ENCODE measurements around the gene DOK1. TPM values are rescaled to one million over a fixed set of nuclear protein-coding genes. Genes with fewer than 3 reads are reported as not detected.
A peak's percentile ranks its signal among the peaks of the same experiment; 100 is the strongest.

The DOK1 gene
- polyA plus RNA-seq, 1 donor (not counting 4 experiments of a cell fraction or from before 2014, with no cell fraction given), result 0.97 TPM

- no peak overlapping the region for H3K4me2 ChIP-seq (ENCODE audit: control insufficient read depth, extremely low read depth, insufficient read depth, low read depth, low read length)
- H3K36me3 ChIP-seq (ENCODE audit: control insufficient read depth in 2 of 2, extremely low read depth in 1 of 2, insufficient read depth in 2 of 2, low read length in 2 of 2), result peaks cover 17 to 18% of the 10 kb centered on the region in 2 experiments
- no peak overlapping the region for H3K4me3 ChIP-seq (ENCODE audit: control insufficient read depth in 2 of 3, extremely low read depth in 1 of 3, insufficient read depth in 2 of 3, low read depth in 1 of 3, low read length in 3 of 3)
- no peak overlapping the region for H3K27ac ChIP-seq (ENCODE audit: control insufficient read depth, insufficient read depth, low read length)
- FAIRE-seq (no peak), DNase-seq (ENCODE audit: low read depth, low spot score) (no peak)
- no peaks in the 10 kb centered on the region for H3K27me3 ChIP-seq (ENCODE audit: control insufficient read depth, extremely low read depth, insufficient read depth, low read length)
- H3K9me1 ChIP-seq (ENCODE audit: control insufficient read depth, extremely low read depth, insufficient read depth, low read length), result no peaks in the 10 kb centered on the region
- H3K4me1 ChIP-seq (ENCODE audit: control insufficient read depth, extremely low read depth, insufficient read depth, low read length), result peaks cover 25% of the 10 kb centered on the region
- H2AFZ ChIP-seq (ENCODE audit: control insufficient read depth, low read length), result no peak overlapping the region
- no peak overlapping the region for H3K9ac ChIP-seq (ENCODE audit: control insufficient read depth, extremely low read depth, insufficient read depth, low read length)
- H3K79me2 ChIP-seq (ENCODE audit: control insufficient read depth, insufficient read depth, low read length), result peaks cover 31% of the 10 kb centered on the region
- no peaks in the 10 kb centered on the region for H3K9me3 ChIP-seq (ENCODE audit: control insufficient read depth, low read depth, low read length)
- dilution Hi-C loops (cut with MboI; ENCODE audit: extremely low pct_ligation_motif_present, low sequenced_read_pairs), result no loop called here
- TF ChIP-seq CTCF (optimal IDR thresholded peaks at IDR 0.05 in 1 of 3, IDR thresholded peaks at IDR 0.05 in 1 of 3, conservative IDR thresholded peaks at IDR 0.05 in 1 of 3; ENCODE audit: extremely low read depth in 1 of 3, insufficient read depth in 2 of 3, low read length in 3 of 3), result peak in 2 of 3 experiments; percentile 22 to 46
- no peak for TF ChIP-seq EZH2 (IDR thresholded peaks at IDR 0.05; ENCODE audit: low read length)
- no peaks in the 10 kb centered on the region for H4K20me1 ChIP-seq (ENCODE audit: control insufficient read depth, extremely low read depth, insufficient read depth, low read length)
Measured at GRCh38 chr2:74532222-74532621, 22.3 kb upstream of the DOK1 start.

- peaks cover 5 to 13% of the 10 kb centered on the region in 2 experiments for H3K36me3 ChIP-seq (ENCODE audit: control insufficient read depth in 2 of 2, extremely low read depth in 1 of 2, insufficient read depth in 2 of 2, low read length in 2 of 2)
- peaks cover 19% of the 10 kb centered on the region for H3K79me2 ChIP-seq (ENCODE audit: control insufficient read depth, insufficient read depth, low read length)
- FAIRE-seq (no peak), DNase-seq (ENCODE audit: low read depth, low spot score) (no peak)
- no peaks in the 10 kb centered on the region for H3K9me3 ChIP-seq (ENCODE audit: control insufficient read depth, low read depth, low read length)
- H3K4me3 ChIP-seq (ENCODE audit: control insufficient read depth in 2 of 3, extremely low read depth in 1 of 3, insufficient read depth in 2 of 3, low read depth in 1 of 3, low read length in 3 of 3), result no peak overlapping the region
- H3K4me1 ChIP-seq (ENCODE audit: control insufficient read depth, extremely low read depth, insufficient read depth, low read length), result peaks cover 21% of the 10 kb centered on the region
- no peak overlapping the region for H3K27ac ChIP-seq (ENCODE audit: control insufficient read depth, insufficient read depth, low read length)
- no peak overlapping the region for H3K4me2 ChIP-seq (ENCODE audit: control insufficient read depth, extremely low read depth, insufficient read depth, low read depth, low read length)
- no peak overlapping the region for H2AFZ ChIP-seq (ENCODE audit: control insufficient read depth, low read length)
- no peaks in the 10 kb centered on the region for H4K20me1 ChIP-seq (ENCODE audit: control insufficient read depth, extremely low read depth, insufficient read depth, low read length)
- H3K27me3 ChIP-seq (ENCODE audit: control insufficient read depth, extremely low read depth, insufficient read depth, low read length), result no peaks in the 10 kb centered on the region
- H3K9ac ChIP-seq (ENCODE audit: control insufficient read depth, extremely low read depth, insufficient read depth, low read length), result no peak overlapping the region
- peaks cover 4% of the 10 kb centered on the region for H3K9me1 ChIP-seq (ENCODE audit: control insufficient read depth, extremely low read depth, insufficient read depth, low read length)
- TF ChIP-seq CTCF (optimal IDR thresholded peaks at IDR 0.05 in 1 of 3, IDR thresholded peaks at IDR 0.05 in 1 of 3, conservative IDR thresholded peaks at IDR 0.05 in 1 of 3; ENCODE audit: extremely low read depth in 1 of 3, insufficient read depth in 2 of 3, low read length in 3 of 3) (no peak), EZH2 (IDR thresholded peaks at IDR 0.05; ENCODE audit: low read length) (no peak)
- dilution Hi-C loops (cut with MboI; ENCODE audit: extremely low pct_ligation_motif_present, low sequenced_read_pairs), result no loop called here
Measured at GRCh38 chr2:74533464-74533863, 21.1 kb upstream of the DOK1 start.
